GM12801 (cell line): Measurements from ENCODE around the gene SLC13A2.

Source experiments
- TF ChIP-seq, protein P1 (sequence below): IDR thresholded peaks from one replicate; pipeline ENCODE4 v1.5.1; 2011; ENCODE audit warnings: control low read depth; ENCODE audit not compliant: insufficient read length; ENCODE audit errors: extremely low read depth

Gene SLC13A2

GRCh38 chr17:28524476-28525424 lies 51.3 kb downstream of the SLC13A2 start:
- TF ChIP-seq, protein P1, sequence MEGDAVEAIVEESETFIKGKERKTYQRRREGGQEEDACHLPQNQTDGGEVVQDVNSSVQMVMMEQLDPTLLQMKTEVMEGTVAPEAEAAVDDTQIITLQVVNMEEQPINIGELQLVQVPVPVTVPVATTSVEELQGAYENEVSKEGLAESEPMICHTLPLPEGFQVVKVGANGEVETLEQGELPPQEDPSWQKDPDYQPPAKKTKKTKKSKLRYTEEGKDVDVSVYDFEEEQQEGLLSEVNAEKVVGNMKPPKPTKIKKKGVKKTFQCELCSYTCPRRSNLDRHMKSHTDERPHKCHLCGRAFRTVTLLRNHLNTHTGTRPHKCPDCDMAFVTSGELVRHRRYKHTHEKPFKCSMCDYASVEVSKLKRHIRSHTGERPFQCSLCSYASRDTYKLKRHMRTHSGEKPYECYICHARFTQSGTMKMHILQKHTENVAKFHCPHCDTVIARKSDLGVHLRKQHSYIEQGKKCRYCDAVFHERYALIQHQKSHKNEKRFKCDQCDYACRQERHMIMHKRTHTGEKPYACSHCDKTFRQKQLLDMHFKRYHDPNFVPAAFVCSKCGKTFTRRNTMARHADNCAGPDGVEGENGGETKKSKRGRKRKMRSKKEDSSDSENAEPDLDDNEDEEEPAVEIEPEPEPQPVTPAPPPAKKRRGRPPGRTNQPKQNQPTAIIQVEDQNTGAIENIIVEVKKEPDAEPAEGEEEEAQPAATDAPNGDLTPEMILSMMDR, result no peak

GRCh38 chr17:28526381-28526780 lies 52.9 kb downstream of the SLC13A2 start:
- TF ChIP-seq, protein P1, result no peak

- TF ChIP-seq, protein P1, result no peak
Observed at GRCh38 chr17:28527181-28527681, 53.8 kb downstream of the SLC13A2 start.

- TF ChIP-seq, protein P1, result no peak
Observed at GRCh38 chr17:28527859-28528258, 54.4 kb downstream of the SLC13A2 start.

DNA sequence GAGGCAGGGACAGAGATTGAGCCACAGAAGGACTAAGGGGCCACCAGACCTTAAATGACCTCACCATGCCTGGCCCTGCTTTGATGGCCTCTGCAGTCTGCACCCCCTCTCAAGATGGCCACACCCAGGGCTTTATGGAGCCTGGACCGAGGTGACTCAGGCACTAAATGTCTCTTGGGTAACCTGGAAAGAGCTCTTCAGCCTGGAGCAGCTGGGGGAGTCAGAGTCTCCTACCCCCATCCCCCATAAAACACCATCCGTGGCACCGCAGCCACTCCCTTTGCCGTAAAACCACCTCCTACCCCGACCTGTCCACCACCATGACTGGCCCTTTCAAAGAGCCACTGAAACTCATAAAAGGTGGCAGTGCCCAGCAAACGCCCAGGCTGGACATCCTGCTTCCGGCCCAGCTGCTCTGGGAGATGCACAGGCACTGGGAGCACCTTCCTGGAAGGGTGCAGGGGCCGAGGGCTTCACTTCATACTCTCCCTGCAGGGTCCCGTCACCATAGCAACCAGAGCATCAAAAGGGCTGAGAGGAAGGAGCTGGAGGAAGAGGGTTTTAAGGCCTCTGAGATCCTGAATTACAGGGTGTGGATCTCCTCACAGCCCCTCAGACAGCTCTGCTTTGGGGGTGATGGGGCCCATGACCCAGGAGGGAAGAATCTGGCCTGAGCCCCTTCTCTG lies 55.0 kb downstream of the SLC13A2 start:
- TF ChIP-seq, protein P1, result no peak

- TF ChIP-seq, protein P1, result no peak
Observed at GRCh38 chr17:28529013-28529400, 55.6 kb downstream of the SLC13A2 start.

GRCh38 chr17:28530250-28530649 lies 56.8 kb downstream of the SLC13A2 start:
- TF ChIP-seq, protein P1, result no peak
